GM23248 (cell line): ENCODE data around the gene BIRC6. TPM values are rescaled to one million over a fixed set of nuclear protein-coding genes. Genes with fewer than 3 reads are reported as not detected.
"Not testable (repeated sequence)": the region's sequence is repeated elsewhere in the genome, so short reads cannot be mapped to it uniquely, and the experiment has no call there.

Experiments used
- DNase-seq: peaks from one replicate; pipeline ENCODE4 v3.0.0-alpha.2; 2015
- H2AFZ ChIP-seq: fragments of 200-600 bp; sonication (generic); 2 replicates; pipeline ENCODE4 v1.6.1; 2016; ENCODE audit warnings: antibody characterized with exemption
- H3F3A ChIP-seq: fragments of 200-600 bp; sonication (generic); 2 replicates; pipeline ENCODE4 v1.6.1; 2016; ENCODE audit warnings: mild to moderate bottlenecking, antibody characterized with exemption, mixed run types; ENCODE audit not compliant: insufficient read depth
- H3K27ac ChIP-seq: fragments of 200-600 bp; sonication (generic); 2 replicates; pipeline ENCODE4 v1.5.1; 2016; ENCODE audit warnings: mild to moderate bottlenecking
- H3K27me3 ChIP-seq: fragments of 200-600 bp; sonication (generic); replicated peaks from 2 replicates; pipeline ENCODE4 v1.6.1; 2016; ENCODE audit warnings: mild to moderate bottlenecking; ENCODE audit not compliant: insufficient read depth
- H3K36me3 ChIP-seq: fragments of 200-600 bp; sonication (generic); 2 replicates; pipeline ENCODE4 v1.6.1; 2016; ENCODE audit warnings: low read depth, mild to moderate bottlenecking
- H3K4me1 ChIP-seq: fragments of 200-600 bp; sonication (generic); 2 replicates; pipeline ENCODE4 v1.6.1; 2016; ENCODE audit warnings: mild to moderate bottlenecking; ENCODE audit not compliant: insufficient read depth
- H3K4me2 ChIP-seq: fragments of 200-600 bp; sonication (generic); one replicate; pipeline ENCODE4 v1.6.1; 2016; ENCODE audit warnings: mild to moderate bottlenecking; ENCODE audit not compliant: unreplicated experiment
- H3K4me3 ChIP-seq: fragments of 200-600 bp; sonication (generic); 2 replicates; pipeline ENCODE4 v1.5.1; 2016; ENCODE audit warnings: mild to moderate bottlenecking
- H3K79me2 ChIP-seq: fragments of 200-600 bp; sonication (generic); 2 replicates; pipeline ENCODE4 v1.6.1; 2016; ENCODE audit warnings: mild to moderate bottlenecking; ENCODE audit not compliant: insufficient read depth
- H3K9ac ChIP-seq: fragments of 200-600 bp; sonication (generic); 2 replicates; pipeline ENCODE4 v1.6.1; 2016; ENCODE audit warnings: mild to moderate bottlenecking
- H3K9me2 ChIP-seq: fragments of 200-600 bp; sonication (generic); 2 replicates; pipeline ENCODE4 v1.6.1; 2016; ENCODE audit warnings: mixed run types, mild to moderate bottlenecking, moderate library complexity; ENCODE audit not compliant: insufficient read depth
- H3K9me3 ChIP-seq: fragments of 200-600 bp; sonication (generic); one replicate; pipeline ENCODE4 v1.6.1; 2017; ENCODE audit warnings: low read depth
- H4K20me1 ChIP-seq: fragments of 200-600 bp; sonication (generic); 2 replicates; pipeline ENCODE4 v1.6.0; 2016; ENCODE audit not compliant: insufficient read depth
- EZH2 ChIP-seq: fragments of 200-600 bp; sonication (generic); IDR thresholded peaks from 2 replicates; pipeline ENCODE4 v1.6.1; 2018; ENCODE audit warnings: antibody characterized with exemption, mild to moderate bottlenecking; ENCODE audit not compliant: insufficient read depth, poor library complexity, severe bottlenecking
- EZH2phosphoT487 ChIP-seq: fragments of 200-600 bp; sonication (generic); IDR thresholded peaks from 2 replicates; pipeline ENCODE4 v1.6.1; 2018; ENCODE audit warnings: antibody characterized with exemption, moderate library complexity, mild to moderate bottlenecking, low read depth; ENCODE audit not compliant: insufficient read depth
- WGBS, 2 experiments: methylation state at CpG; one replicate each; pipeline ENCODE4 v1.1.6; 2015 to 2017; ENCODE audit warnings: low lambda C conversion rate in 2 of 2, low coverage in 1 of 2; ENCODE audit errors: missing lambda C conversion rate in 2 of 2; 5-methylcytosine and 5-hydroxymethylcytosine counted together
- in situ Hi-C: fragments of 300-500 bp; cut with MboI; formaldehyde crosslinking; loops from 2 replicates; pipeline ENCODE4 v1.15.0; 2020
- polyA plus RNA-seq: library from polyadenylated mRNA; unstranded; fragments of >200 nt; fragmentation: Nextera tagmentation; extraction: Ambion mirVana; gene quantifications from 2 replicates; pipeline ENCODE4 v1.2.1, GENCODE V29; 2016
- total RNA-seq: library from RNA; depleted of rRNA; stranded (reverse); fragments of >200 nt; shearing (Covaris generic); gene quantifications from 2 replicates; pipeline ENCODE4 v1.2.3, GENCODE V29; 2014

The BIRC6 gene
- total and polyA plus RNA-seq, 2 experiments from 2014 or later = 16.0 to 122 TPM

DNA sequence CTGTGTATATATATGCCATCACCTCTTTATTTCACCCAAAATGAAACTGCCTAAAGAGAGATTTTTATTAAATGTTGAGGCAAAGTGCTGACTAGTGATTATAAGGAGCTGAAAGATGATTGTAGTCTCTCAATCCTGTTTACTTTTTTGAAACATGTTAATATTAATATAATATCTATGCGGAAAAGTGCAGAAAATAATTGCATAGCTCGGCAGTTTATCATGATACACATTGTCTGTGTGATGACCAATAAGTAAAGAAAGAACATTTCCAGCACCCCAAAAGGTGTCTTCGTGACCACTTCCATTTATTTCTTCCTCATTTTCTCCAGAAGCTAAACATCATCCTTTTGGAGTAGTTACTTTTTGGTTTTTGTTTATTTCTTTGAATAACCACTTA lies 99.0 kb downstream of the BIRC6 start:
- no peak overlapping the region for H3K4me2 ChIP-seq
- TF ChIP-seq EZH2 (no peak), EZH2phosphoT487 (no peak)
- no peak overlapping the region for H3K4me3 ChIP-seq
- no peak overlapping the region for H3K9ac ChIP-seq
- H3K27me3 ChIP-seq = no peaks in the 10 kb centered on the region
- H3K9me3 ChIP-seq = no peaks in the 10 kb centered on the region
- in situ Hi-C loops = no loop called here
- peaks cover 69% of the 10 kb centered on the region for H3K79me2 ChIP-seq
- peaks cover 10% of the 10 kb centered on the region; the same call in 1 of the 2 replicates for H3K36me3 ChIP-seq
- 0 out of 2 replicates have a peak, but pooled peaks cover 5% of the 10 kb centered on the region for H3F3A ChIP-seq
- H3K9me2 ChIP-seq = no peaks in the 10 kb centered on the region
- peaks cover 7% of the 10 kb centered on the region; the same call in 1 of the 2 replicates for H3K4me1 ChIP-seq
- no peaks in the 10 kb centered on the region for H4K20me1 ChIP-seq
- 96 to 97% methylated on average over 3 of the region's 3 CpGs for WGBS, 2 experiments
- no peak overlapping the region for H2AFZ ChIP-seq
- DNase-seq = no peak
- no peak overlapping the region for H3K27ac ChIP-seq

DNA sequence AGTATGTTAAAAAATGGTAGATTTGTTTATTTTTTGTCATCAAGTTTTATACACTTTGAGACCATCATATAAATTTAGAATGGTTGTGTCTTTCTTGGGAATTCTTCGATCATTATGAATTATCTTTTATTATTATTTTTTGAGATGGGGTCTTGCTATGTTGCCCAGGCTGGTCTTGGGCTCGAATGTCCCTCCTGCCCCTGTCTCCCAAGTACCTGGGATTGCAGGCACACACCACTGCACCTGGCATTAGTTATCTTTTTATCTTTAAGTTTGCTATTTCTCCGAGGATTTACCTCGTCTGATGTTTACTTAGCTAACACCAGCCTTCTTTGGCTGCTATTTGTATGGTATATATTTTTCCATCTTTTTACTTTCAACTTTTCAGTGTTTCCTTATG lies 100.0 kb downstream of the BIRC6 start:
- Histone ChIP-seq H3K9ac (no peak overlapping the region), H3K9me3 (no peaks in the 10 kb centered on the region), H3K27me3 (no peaks in the 10 kb centered on the region), H3K36me3 (peaks cover 10% of the 10 kb centered on the region; the same call in 1 of the 2 replicates), H2AFZ (no peak overlapping the region), H4K20me1 (no peaks in the 10 kb centered on the region), H3F3A (0 out of 2 replicates have a peak, but pooled peaks cover 5% of the 10 kb centered on the region), H3K27ac (no peak overlapping the region), H3K4me1 (peaks cover 7% of the 10 kb centered on the region; the same call in 1 of the 2 replicates), H3K79me2 (peaks cover 71% of the 10 kb centered on the region), H3K9me2 (no peaks in the 10 kb centered on the region), H3K4me3 (no peak overlapping the region), H3K4me2 (no peak overlapping the region)
- WGBS, 2 experiments = 94 to 98% methylated on average over 4 of the region's 4 CpGs
- DNase-seq = no peak
- TF ChIP-seq EZH2 = no peak
- no peak for TF ChIP-seq EZH2phosphoT487
- in situ Hi-C loops = no loop called here

DNA sequence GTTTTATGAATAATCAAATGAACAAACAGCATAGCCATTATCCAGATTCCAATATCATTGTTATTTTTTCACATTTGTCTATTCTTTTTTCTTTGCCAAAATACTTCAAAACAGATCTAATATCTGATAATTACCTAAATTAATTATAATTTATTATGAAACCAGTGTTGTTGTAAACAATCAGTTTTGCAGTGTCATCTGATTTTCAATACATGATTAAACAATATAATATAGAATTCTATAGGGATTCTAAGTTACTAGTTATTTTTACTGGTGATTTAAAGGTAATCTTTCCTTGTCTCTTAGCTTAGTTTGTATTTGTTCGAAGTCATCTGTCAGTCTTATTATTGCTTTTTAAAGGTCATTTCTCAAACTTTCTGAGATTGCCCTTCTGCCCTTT lies 101.0 kb downstream of the BIRC6 start:
- in situ Hi-C loops = no loop called here
- peaks cover 10% of the 10 kb centered on the region for H3K36me3 ChIP-seq
- no peak overlapping the region for H2AFZ ChIP-seq

DNA sequence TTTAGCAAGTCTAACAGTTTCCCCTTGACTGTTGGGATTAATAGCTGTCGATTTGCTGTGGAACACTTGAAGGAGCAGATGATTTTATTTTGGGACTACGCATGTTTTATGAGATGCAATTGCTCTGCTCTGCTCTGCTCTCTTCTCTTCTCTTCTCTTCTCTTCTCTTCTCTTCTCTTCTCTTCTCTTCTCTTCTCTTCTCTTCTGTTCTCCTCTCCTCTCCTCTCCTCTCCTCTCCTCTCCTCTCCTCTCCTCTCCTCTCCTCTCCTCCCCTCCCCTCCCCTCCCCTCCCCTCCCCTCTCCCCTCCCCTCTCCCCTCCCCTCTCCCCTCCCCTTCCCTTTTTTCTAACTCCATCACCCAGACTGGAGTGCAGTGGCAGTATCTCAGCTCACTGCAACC lies 104.0 kb downstream of the BIRC6 start:
- WGBS, 2 experiments = 93 to 96% methylated on average over 2 of the region's 2 CpGs
- DNase-seq, H3K4me1 ChIP-seq, H2AFZ ChIP-seq, H3K27ac ChIP-seq, H3K9me2 ChIP-seq, H3K4me3 ChIP-seq, H3F3A ChIP-seq, H3K4me2 ChIP-seq, H3K9me3 ChIP-seq, H3K9ac ChIP-seq, in situ Hi-C loops, H4K20me1 ChIP-seq, H3K27me3 ChIP-seq: not testable (repeated sequence)
- peaks cover 83% of the 10 kb centered on the region for H3K79me2 ChIP-seq
- peaks cover 36% of the 10 kb centered on the region for H3K36me3 ChIP-seq

More for the DNA sequence above, 101.0 kb downstream of the BIRC6 start:
- H3K9me3 ChIP-seq = no peaks in the 10 kb centered on the region
- no peak overlapping the region for H3K4me2 ChIP-seq
- DNase-seq = no peak
- H3K4me1 ChIP-seq = peaks cover 7% of the 10 kb centered on the region; the same call in 1 of the 2 replicates
- no peaks in the 10 kb centered on the region for H4K20me1 ChIP-seq
- H3K9ac ChIP-seq = no peak overlapping the region
- H3K9me2 ChIP-seq = no peaks in the 10 kb centered on the region
- no peak overlapping the region for H3K27ac ChIP-seq
- H3K4me3 ChIP-seq = no peak overlapping the region
- TF ChIP-seq EZH2phosphoT487 = no peak
- no peak for TF ChIP-seq EZH2
- 0 out of 2 replicates have a peak, but pooled peaks cover 5% of the 10 kb centered on the region for H3F3A ChIP-seq
- WGBS, 2 experiments = 92 to 100% methylated on average over 1 of the region's 1 CpG
- H3K79me2 ChIP-seq = peaks cover 81% of the 10 kb centered on the region
- H3K27me3 ChIP-seq = no peaks in the 10 kb centered on the region

DNA sequence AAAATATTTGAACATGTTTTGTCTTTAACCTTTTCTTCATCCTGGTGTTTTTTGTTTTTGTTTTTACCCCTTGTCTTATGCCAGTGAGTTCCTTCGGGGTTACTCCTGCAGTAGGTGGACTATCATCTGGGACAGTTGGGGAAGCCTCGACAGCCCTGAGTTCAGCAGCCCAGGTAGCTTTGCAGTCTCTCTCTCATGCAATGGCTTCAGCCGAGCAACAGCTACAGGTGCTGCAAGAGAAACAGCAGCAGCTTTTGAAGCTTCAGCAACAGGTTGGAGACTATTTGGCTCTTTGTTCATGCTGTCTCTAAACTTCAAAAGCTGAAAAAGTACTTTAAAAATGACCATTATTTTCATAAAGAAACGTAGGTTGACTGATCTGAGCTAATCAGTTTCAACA lies 106.3 kb downstream of the BIRC6 start:
- no peaks in the 10 kb centered on the region for H3K9me3 ChIP-seq
- in situ Hi-C loops = no loop called here

More for the DNA sequence above, 106.3 kb downstream of the BIRC6 start:
- no peak for DNase-seq
- no peaks in the 10 kb centered on the region for H3K9me2 ChIP-seq
- H3K4me2 ChIP-seq = no peak overlapping the region
- peaks cover 49% of the 10 kb centered on the region for H3K36me3 ChIP-seq
- H3K4me3 ChIP-seq = no peak overlapping the region
- H2AFZ ChIP-seq = no peak overlapping the region
- no peak for TF ChIP-seq EZH2phosphoT487
- no peak for TF ChIP-seq EZH2
- WGBS, 2 experiments = 87 to 89% methylated on average over 4 of the region's 4 CpGs
- no peak overlapping the region for H3K27ac ChIP-seq
- H3K9ac ChIP-seq = no peak overlapping the region
- H3K79me2 ChIP-seq = peaks cover 75% of the 10 kb centered on the region
- H3F3A ChIP-seq = peaks cover under 1% of the 10 kb centered on the region; the same call in 1 of the 2 replicates
- H3K27me3 ChIP-seq = no peaks in the 10 kb centered on the region
- no peaks in the 10 kb centered on the region for H4K20me1 ChIP-seq
- no peaks in the 10 kb centered on the region for H3K4me1 ChIP-seq
